IMR-90 (cell line): ENCODE measurements around the gene PFAS. TPM values are rescaled to one million over a fixed set of nuclear protein-coding genes. Genes with fewer than 3 reads are reported as not detected.
A peak's percentile ranks its signal among the peaks of the same experiment; 100 is the strongest.

ENCODE experiments used
- ATAC-seq: fragments of 200-7000 bp; cut with Tn5 transposase; 2 replicates; pipeline ENCODE4 v1.9.1; 2020; ENCODE audit warnings: low read depth, mild to moderate bottlenecking, moderate library complexity
- BruUV-seq: library from RNA; stranded (reverse); fragments of 400-500 nt; replicated peaks from 2 replicates; lab custom pipeline; 2021; lab: Mats Ljungman, UMichigan
- CTCF ChIA-PET: fragments of 300-600 bp; formaldehyde crosslinking; extraction: SDS; loops from one replicate; lab custom pipeline; 2021; ENCODE audit warnings: antibody characterized with exemption; lab: Yijun Ruan, JAX
- POLR2A ChIA-PET: fragments of 300-600 bp; sonication (Branson Sonifier 250); formaldehyde crosslinking; loops from one replicate; lab custom pipeline; 2022; ENCODE audit warnings: antibody characterized with exemption; ENCODE audit not compliant: unreplicated experiment; lab: Charles Lee
- DNase-seq: peaks from one replicate; pipeline ENCODE4 v3.0.0; 2013
- H2AFZ ChIP-seq: replicated peaks from 2 replicates; pipeline ENCODE3; 2013; ENCODE audit warnings: low read length, mild to moderate bottlenecking; ENCODE audit not compliant: poor library complexity
- H2AK5ac ChIP-seq: 2 replicates; pipeline ENCODE4 v1.6.1; 2013; ENCODE audit warnings: low read depth, low read length, inconsistent platforms
- H2AK9ac ChIP-seq: replicated peaks from 2 replicates; pipeline ENCODE3; 2013; ENCODE audit warnings: mild to moderate bottlenecking, low read depth, low read length, moderate library complexity; ENCODE audit not compliant: poor library complexity
- H2BK120ac ChIP-seq: 2 replicates; pipeline ENCODE4 v1.6.1; 2013; ENCODE audit warnings: low read depth, low read length, inconsistent platforms
- H2BK15ac ChIP-seq: 3 replicates; pipeline ENCODE4 v1.6.1; 2013; ENCODE audit warnings: low read depth, low read length, inconsistent platforms
- H2BK20ac ChIP-seq: 2 replicates; pipeline ENCODE4 v1.6.1; 2013; ENCODE audit warnings: low read depth, mild to moderate bottlenecking, inconsistent platforms, low read length, moderate library complexity
- H2BK5ac ChIP-seq: 2 replicates; pipeline ENCODE4 v1.6.1; 2013; ENCODE audit warnings: mild to moderate bottlenecking, low read depth, low read length, inconsistent platforms; ENCODE audit not compliant: poor library complexity, severe bottlenecking
- H3K14ac ChIP-seq: replicated peaks from 2 replicates; pipeline ENCODE4 v1.6.1; 2013; ENCODE audit warnings: low read depth, low read length, inconsistent platforms
- H3K18ac ChIP-seq: 2 replicates; pipeline ENCODE4 v1.6.1; 2013; ENCODE audit warnings: low read depth, low read length, control low read depth
- H3K23ac ChIP-seq: 2 replicates; pipeline ENCODE4 v1.6.1; 2013; ENCODE audit warnings: low read depth, low read length, inconsistent platforms
- H3K27ac ChIP-seq: 2 replicates; pipeline ENCODE4 v1.5.1; 2013; ENCODE audit warnings: mild to moderate bottlenecking, control low read depth, low read length; ENCODE audit not compliant: insufficient read depth
- H3K27me3 ChIP-seq: 2 replicates; pipeline ENCODE4 v1.6.1; 2013; ENCODE audit warnings: low read length; ENCODE audit not compliant: control insufficient read depth, insufficient read depth
- H3K36me3 ChIP-seq: 2 replicates; pipeline ENCODE4 v1.6.1; 2013; ENCODE audit warnings: low read length, mixed read lengths; ENCODE audit not compliant: control insufficient read depth, insufficient read depth
- H3K4ac ChIP-seq: 2 replicates; pipeline ENCODE4 v1.6.1; 2013; ENCODE audit warnings: low read depth, low read length, inconsistent platforms
- H3K4me1 ChIP-seq: 2 replicates; pipeline ENCODE4 v1.6.1; 2013; ENCODE audit warnings: low read length, mixed read lengths; ENCODE audit not compliant: control insufficient read depth, insufficient read depth
- H3K4me2 ChIP-seq: 2 replicates; pipeline ENCODE4 v1.6.1; 2013; ENCODE audit warnings: low read depth, mild to moderate bottlenecking, control low read depth, low read length, moderate library complexity
- H3K4me3 ChIP-seq: 2 replicates; pipeline ENCODE4 v1.5.1; 2013; ENCODE audit warnings: low read depth, mild to moderate bottlenecking, control low read depth, low read length, moderate library complexity; ENCODE audit not compliant: insufficient read depth
- H3K56ac ChIP-seq: 2 replicates; pipeline ENCODE4 v1.6.1; 2013; ENCODE audit warnings: low read length, inconsistent platforms; ENCODE audit not compliant: insufficient read depth; ENCODE audit errors: extremely low read depth
- H3K79me1 ChIP-seq, 2 experiments: 2 replicates each; pipeline ENCODE4 v1.6.1; 2013; ENCODE audit warnings: low read length in 2 of 2, inconsistent platforms in 1 of 2, low read depth in 1 of 2
- H3K9ac ChIP-seq: 2 replicates; pipeline ENCODE4 v1.6.1; 2013; ENCODE audit warnings: low read depth, low read length, control low read depth
- H3K9me1 ChIP-seq: 2 replicates; pipeline ENCODE4 v1.6.1; 2013; ENCODE audit warnings: low read length, inconsistent platforms; ENCODE audit not compliant: insufficient read depth
- H3K9me3 ChIP-seq: 2 replicates; pipeline ENCODE4 v1.6.1; 2013; ENCODE audit warnings: low read length; ENCODE audit not compliant: control insufficient read depth, insufficient read depth
- H4K20me1 ChIP-seq: 2 replicates; pipeline ENCODE4 v1.6.1; 2013; ENCODE audit warnings: low read length, inconsistent platforms; ENCODE audit not compliant: insufficient read depth
- H4K5ac ChIP-seq: 2 replicates; pipeline ENCODE4 v1.6.1; 2013; ENCODE audit warnings: mild to moderate bottlenecking, low read depth, low read length, control low read depth
- H4K8ac ChIP-seq, 2 experiments: 2 replicates each; pipeline ENCODE4 v1.6.1; 2013; ENCODE audit warnings: low read depth in 2 of 2, low read length in 2 of 2, control low read depth in 1 of 2, inconsistent platforms in 1 of 2
- H4K91ac ChIP-seq: 2 replicates; pipeline ENCODE4 v1.6.1; 2013; ENCODE audit warnings: low read depth, low read length, inconsistent platforms; ENCODE audit not compliant: insufficient read depth
- CTCF ChIP-seq: conservative IDR thresholded peaks from 2 replicates; pipeline ENCODE4 v1.5.1; 2012; ENCODE audit warnings: mild to moderate bottlenecking, low read depth, low read length, improper control_type of control experiment
- ELK1 ChIP-seq: fragments of 150-350 bp; IDR thresholded peaks from 2 replicates; pipeline ENCODE4 v1.6.1; 2016; ENCODE audit warnings: low read depth, mild to moderate bottlenecking, low read length, moderate library complexity, borderline replicate concordance
- MAZ ChIP-seq: IDR thresholded peaks from 2 replicates; pipeline ENCODE4 v1.6.1; 2012; ENCODE audit warnings: low read depth, mild to moderate bottlenecking, low read length, improper control_type of control experiment, moderate library complexity, borderline replicate concordance
- NFE2L2 ChIP-seq: fragments of 150-350 bp; IDR thresholded peaks from 2 replicates; pipeline ENCODE4 v1.6.1; 2016; ENCODE audit warnings: low read depth, mild to moderate bottlenecking, low read length
- POLR2A ChIP-seq: IDR thresholded peaks from 2 replicates; pipeline ENCODE4 v1.6.1; 2012; ENCODE audit warnings: mild to moderate bottlenecking, low read depth, low read length
- WGBS, 2 experiments: methylation state at CpG; one replicate each; pipeline versions ENCODE4 v1.1.5 to v1.1.7; 2013; ENCODE audit warnings: missing lambda C conversion rate in 2 of 2; ENCODE audit not compliant: insufficient read length in 1 of 2; ENCODE audit errors: extremely low coverage in 2 of 2; 5-methylcytosine and 5-hydroxymethylcytosine counted together
- dilution Hi-C: fragments of 300-500 bp; cut with HindIII; formaldehyde crosslinking; loops from one replicate; pipeline ENCODE4 v1.14.3; 2018; ENCODE audit warnings: low sequenced_read_pairs; ENCODE audit not compliant: unreplicated experiment
- in situ Hi-C: fragments of 300-500 bp; cut with MboI; formaldehyde crosslinking; loops from 3 replicates; pipeline ENCODE4 v1.14.3; 2019; ENCODE audit warnings: low sequenced_read_pairs, inconsistent platforms, mixed read lengths
- intact Hi-C: fragments of 100-400 bp; cut with micrococcal nuclease; formaldehyde crosslinking; loops from 2 replicates; pipeline ENCODE4 v1.10.0; 2022
- polyA plus RNA-seq, 3 experiments: library from polyadenylated mRNA; depleted of rRNA; stranded (reverse); fragments of >200 nt; gene quantifications; 2 replicates each; pipeline ENCODE4 v1.2.3, GENCODE V29; 2012; ENCODE audit warnings: low replicate concordance in 1 of 3
- total RNA-seq: library from RNA; depleted of rRNA; stranded (reverse); fragments of >200 nt; gene quantifications from 2 replicates; pipeline ENCODE4 v1.2.3, GENCODE V29; 2012

The PFAS gene
- total and polyA plus RNA-seq, 2 of the 4 experiments (the other 2 are of a cell fraction) = 20.7 to 26.2 TPM

GRCh38 chr17:8275421-8276290 is 26.6 kb downstream of the PFAS start:
- Histone ChIP-seq H3K27ac (no peak overlapping the region), H3K9ac (no peak overlapping the region), H4K91ac (no peak overlapping the region), H4K8ac (no peak overlapping the region), H4K5ac (no peak overlapping the region), H3K18ac (no peak overlapping the region), H3K27me3 (no peaks in the 10 kb centered on the region), H2AK5ac (peak overlapping the region; percentile 48; the same call in 1 of the 2 replicates), H3K14ac (no peak overlapping the region), H3K9me1 (peaks cover 3% of the 10 kb centered on the region; the same call in 1 of the 2 replicates), H3K9me3 (no peaks in the 10 kb centered on the region), H2AFZ (peak overlapping the region; percentile 33), H3K56ac (no peak overlapping the region), H2BK15ac (no peak overlapping the region), H3K4ac (no peak overlapping the region), H3K4me3 (no peak overlapping the region), H4K20me1 (no peaks in the 10 kb centered on the region), H3K23ac (no peak overlapping the region), H3K4me1 (no peaks in the 10 kb centered on the region; the same call in 1 of the 2 replicates), H3K79me1 (peaks cover 0 to 4% of the 10 kb centered on the region in 2 experiments; a peak in 1 of 4 replicates), H2BK120ac (no peak overlapping the region), H3K36me3 (no peaks in the 10 kb centered on the region), H2BK5ac (no peak overlapping the region), H2BK20ac (no peak overlapping the region), H3K4me2 (no peak overlapping the region), H2AK9ac (no peak overlapping the region)
- CTCF ChIA-PET = no interaction called here
- ATAC-seq (peak; percentile 51), DNase-seq (peak; percentile 34)
- no TSS peak for BruUV-seq
- POLR2A ChIA-PET = no interaction called here
- 48% methylated on average over 3 of the region's 9 CpGs; no CpG with 5 or more reads in 1 of the 2 experiments for WGBS, 2 experiments
- in situ Hi-C loops (no loop called here), dilution Hi-C loops (no loop called here), intact Hi-C loops (no loop called here)
- TF ChIP-seq NFE2L2 (no peak), POLR2A (no peak), ELK1 (no peak), MAZ (no peak), CTCF (no peak)
